KOPT-K1 (cell line): ENCODE results near the gene ZNF407.

Experiments
- H3K27ac ChIP-seq: fragments of 200-600 bp; sonication (generic); 2 replicates; pipeline ENCODE4 v1.5.1; 2016; ENCODE audit warnings: antibody characterized with exemption, mild to moderate bottlenecking, low read depth, low read length; ENCODE audit not compliant: poor library complexity, severe bottlenecking
- H3K36me3 ChIP-seq: fragments of 200-600 bp; sonication (generic); 2 replicates; pipeline ENCODE4 v1.5.1; 2017; ENCODE audit warnings: antibody characterized with exemption, mild to moderate bottlenecking, low read length, moderate library complexity; ENCODE audit not compliant: insufficient read depth
- H3K9me3 ChIP-seq: fragments of 200-600 bp; sonication (generic); 2 replicates; pipeline ENCODE4 v1.5.1; 2017; ENCODE audit warnings: antibody characterized with exemption, low read length, mild to moderate bottlenecking; ENCODE audit not compliant: insufficient read depth, poor library complexity, severe bottlenecking

Gene ZNF407

GRCh38 chr18:75068682-75069435 is 471.2 kb downstream of the ZNF407 start:
- peaks cover 4% of the 10 kb centered on the region for H3K9me3 ChIP-seq
- H3K36me3 ChIP-seq, result peaks cover 5% of the 10 kb centered on the region; the same call in 1 of the 2 replicates
- no peak overlapping the region for H3K27ac ChIP-seq

DNA sequence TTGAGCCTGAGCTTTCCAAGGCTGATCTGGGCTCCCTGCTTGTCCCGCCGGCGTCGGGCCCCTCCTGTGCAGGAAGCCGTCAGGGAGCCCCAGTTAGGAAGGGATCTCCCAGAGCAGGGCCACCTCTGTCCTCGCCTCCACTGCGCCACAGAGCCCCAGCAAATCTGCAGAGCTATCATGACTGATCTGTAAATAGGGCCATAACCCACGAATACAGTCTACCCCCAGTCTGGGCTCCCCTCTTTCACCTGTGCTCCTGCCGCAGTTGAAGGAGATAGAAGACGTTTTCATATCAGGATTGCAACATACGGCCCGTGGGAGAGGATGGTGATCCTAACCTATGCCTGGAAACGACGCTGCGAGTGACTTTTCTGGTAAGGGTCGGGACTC is 472.6 kb downstream of the ZNF407 start:
- Histone ChIP-seq H3K27ac (peak overlapping the region; percentile 68), H3K9me3 (peaks cover 4% of the 10 kb centered on the region), H3K36me3 (0 out of 2 replicates have a peak, but pooled peaks cover 5% of the 10 kb centered on the region)

DNA sequence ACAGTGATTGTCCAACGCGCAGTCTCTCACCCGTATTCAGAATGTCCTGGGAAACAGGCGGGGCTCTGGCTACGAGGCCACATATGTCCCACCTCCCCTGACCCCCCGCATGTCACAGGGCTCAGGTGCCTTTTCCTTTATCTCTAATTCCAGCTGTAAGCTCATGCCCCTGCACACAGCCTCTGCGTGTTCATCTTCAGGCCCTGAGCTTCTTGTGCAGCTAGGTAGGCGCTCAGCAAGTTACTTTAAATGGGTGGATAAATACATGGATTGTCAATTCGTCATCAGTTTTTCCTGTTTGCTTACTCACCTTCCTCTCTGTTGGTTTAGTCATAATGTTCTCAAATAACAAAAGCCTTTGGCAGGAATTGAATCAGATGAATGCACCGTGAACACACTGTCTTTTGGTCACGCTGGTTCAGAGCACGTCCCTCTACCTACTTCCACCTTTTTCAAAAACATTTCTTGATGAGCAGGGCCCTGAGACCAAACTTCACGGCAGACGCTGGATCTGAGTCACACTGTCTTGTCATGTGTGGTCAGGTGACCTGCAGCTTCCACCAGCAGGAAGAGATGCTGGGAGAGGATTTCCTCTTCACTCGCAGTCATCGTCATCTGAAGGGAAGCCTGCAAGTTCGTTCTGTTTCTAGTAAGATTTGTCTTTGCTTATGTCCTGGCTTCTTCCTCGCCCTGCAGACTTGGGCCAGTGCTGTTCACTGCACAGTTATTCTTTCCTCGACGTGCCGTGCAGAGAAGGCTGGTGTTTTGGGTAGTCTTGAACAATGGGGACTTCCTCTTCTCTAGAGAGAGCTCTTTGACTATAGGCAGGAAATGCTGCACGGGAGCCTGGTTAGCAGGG is 473.2 kb downstream of the ZNF407 start:
- Histone ChIP-seq H3K27ac (peak overlapping the region; percentile 68), H3K36me3 (0 out of 2 replicates have a peak, but pooled peaks cover 1% of the 10 kb centered on the region), H3K9me3 (peaks cover 4% of the 10 kb centered on the region)

DNA sequence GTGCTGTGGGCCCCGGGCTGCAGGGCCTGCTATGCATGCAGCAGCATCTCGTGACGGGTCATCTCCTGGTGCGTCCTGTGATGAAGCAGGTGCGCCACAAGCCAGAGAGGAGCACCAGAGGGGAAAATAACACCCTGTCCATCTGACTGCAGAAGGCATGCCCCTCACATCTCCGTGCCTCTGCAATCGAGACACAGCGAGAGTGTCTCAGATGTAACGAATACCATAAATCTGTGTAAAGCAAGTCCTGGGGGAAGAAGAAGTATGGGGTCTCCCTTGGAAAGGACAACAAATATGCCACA is 473.8 kb downstream of the ZNF407 start:
- peak overlapping the region; percentile 68 for H3K27ac ChIP-seq
- peaks cover 7% of the 10 kb centered on the region for H3K9me3 ChIP-seq
- H3K36me3 ChIP-seq, result no peaks in the 10 kb centered on the region

DNA sequence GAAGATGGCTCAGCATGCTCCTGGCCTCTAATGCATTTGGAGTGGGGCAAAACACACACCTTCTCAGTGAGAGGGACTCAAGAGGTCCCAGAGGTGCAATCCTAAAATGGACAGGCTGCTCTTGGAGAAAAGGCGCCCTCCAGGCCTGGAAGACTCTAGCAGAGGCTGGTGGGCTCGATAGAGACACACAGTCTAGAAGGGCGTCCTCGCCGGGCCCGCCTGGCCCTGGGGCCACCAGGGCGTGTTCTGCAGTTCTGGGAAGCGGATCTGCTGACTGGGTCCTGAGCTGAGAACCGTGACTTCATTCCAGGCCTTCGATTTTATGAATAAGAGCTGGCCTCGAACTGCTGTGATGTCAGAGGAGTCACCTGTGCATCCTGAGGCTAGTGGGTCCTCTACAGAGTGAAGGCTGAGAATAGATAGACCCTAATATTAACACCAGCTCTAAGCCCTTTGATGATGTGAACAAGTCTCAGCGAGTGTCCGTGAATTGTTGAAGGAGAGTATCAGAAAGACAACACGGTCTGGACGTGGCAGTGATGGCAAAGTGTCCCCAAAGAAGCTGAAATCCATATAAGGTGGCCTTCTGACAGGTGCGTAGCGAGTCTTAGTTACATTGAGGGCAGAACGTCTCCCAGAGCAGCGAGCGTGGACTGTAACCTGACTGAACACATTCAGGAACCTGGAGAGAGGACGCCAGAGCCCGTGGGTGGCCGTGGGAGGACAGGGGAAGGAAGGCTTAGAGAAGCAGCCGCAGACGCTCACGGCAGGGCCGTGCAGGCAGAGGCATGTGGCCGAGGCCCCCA is 474.4 kb downstream of the ZNF407 start:
- Histone ChIP-seq H3K27ac (peak overlapping the region; percentile 68), H3K36me3 (no peaks in the 10 kb centered on the region), H3K9me3 (peaks cover 13% of the 10 kb centered on the region)

GRCh38 chr18:75072672-75073371 is 475.2 kb downstream of the ZNF407 start:
- peaks cover 21% of the 10 kb centered on the region for H3K9me3 ChIP-seq
- H3K36me3 ChIP-seq, result no peaks in the 10 kb centered on the region
- H3K27ac ChIP-seq, result no peak overlapping the region

DNA sequence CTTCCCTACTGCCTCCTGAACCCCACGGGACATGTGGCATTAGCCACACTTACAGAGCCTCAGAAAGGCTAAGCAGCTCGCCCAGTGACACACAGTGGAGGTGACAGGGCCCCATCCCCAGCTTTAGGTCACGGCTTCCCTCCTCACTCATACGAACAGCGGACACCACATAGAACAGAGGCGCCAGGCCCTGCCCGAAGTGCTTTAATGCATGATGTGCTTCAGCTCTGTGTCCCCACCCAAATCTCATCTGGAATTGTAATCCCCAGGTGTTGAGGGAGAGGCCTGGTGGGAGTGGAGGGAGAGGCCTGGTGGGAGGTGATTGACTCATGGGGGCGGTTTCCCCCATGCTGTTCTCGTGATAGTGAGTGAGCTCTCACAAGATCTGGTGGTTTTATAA is 476.0 kb downstream of the ZNF407 start:
- peaks cover 29% of the 10 kb centered on the region for H3K9me3 ChIP-seq
- H3K36me3 ChIP-seq, result no peaks in the 10 kb centered on the region
- no peak overlapping the region for H3K27ac ChIP-seq

DNA sequence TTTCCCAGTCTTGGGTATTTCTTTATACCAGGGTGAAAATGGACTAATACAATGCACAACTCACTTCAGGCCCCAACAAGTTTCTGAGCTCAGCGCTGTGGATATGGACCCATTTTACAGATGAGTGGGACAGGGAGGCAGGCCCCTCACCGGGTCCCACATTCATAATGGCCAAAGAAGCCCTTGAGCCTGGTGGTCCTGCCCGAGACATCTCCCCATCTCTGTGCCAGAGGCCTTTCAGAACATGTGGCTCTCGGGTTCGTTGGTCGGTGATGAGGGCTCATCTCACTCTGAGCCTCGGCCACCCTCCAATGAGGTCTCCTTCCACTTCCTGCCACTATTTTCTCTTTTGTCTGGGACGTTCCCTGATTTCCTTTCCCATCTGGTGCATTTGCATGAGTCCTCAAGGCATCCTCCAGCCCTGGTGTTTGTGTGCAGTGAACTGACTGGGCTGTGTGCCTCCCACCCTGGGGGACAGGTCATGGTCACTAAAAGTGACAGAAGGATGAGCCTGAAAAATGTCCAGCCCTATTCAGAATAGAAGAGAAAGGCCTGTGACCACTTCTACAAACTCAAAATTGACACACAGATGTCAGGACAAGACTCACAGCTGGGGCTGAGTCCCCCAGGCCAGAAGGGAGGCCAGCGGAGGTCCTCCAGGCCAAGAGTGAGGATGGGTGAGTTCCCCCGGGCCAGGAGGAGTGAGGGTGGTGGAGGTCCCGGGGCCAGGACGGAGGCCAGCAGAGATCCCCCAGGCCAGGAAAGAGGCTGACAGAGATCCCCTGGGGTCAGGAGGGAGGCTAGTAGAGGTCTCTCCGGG is 476.7 kb downstream of the ZNF407 start:
- peaks cover 34% of the 10 kb centered on the region for H3K9me3 ChIP-seq
- no peak overlapping the region for H3K27ac ChIP-seq
- H3K36me3 ChIP-seq, result no peaks in the 10 kb centered on the region

DNA sequence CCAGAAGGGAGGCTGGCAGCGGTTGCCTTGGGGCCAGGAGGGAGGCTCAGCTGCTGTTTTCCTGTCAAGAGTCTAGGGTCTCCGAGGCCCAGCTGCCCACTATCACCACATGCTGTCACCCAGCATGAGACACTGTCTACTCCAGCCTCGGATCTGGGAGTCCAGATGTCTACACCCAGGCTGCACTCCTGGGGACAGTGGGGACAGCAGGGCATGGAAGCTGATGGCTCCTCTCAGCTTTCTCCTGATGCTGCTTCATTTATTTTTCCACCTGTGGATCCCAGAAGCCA is 477.3 kb downstream of the ZNF407 start:
- Histone ChIP-seq H3K36me3 (no peaks in the 10 kb centered on the region), H3K9me3 (peaks cover 34% of the 10 kb centered on the region), H3K27ac (no peak overlapping the region)

DNA sequence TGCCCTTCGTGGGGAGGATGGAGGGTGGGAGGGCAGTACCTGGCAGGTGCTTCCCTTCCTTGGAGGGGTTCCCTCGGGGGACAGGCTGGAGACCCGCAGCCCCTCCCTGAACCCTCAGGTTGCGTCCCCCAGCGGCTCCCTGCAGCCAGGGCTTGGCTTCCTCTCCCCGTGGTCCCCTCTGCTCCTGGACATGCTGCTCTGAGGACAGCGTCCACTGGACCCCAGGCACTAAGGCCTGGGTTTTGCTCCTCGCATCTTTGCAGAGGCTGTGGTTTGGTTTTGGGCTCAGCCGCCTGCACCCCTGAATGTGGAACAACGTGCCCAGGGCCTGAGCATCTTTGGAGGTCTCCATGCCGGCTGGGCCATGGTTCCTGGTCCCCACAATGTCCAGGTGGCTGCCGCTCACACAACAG is 477.8 kb downstream of the ZNF407 start:
- no peaks in the 10 kb centered on the region for H3K36me3 ChIP-seq
- H3K27ac ChIP-seq, result no peak overlapping the region
- H3K9me3 ChIP-seq, result peaks cover 34% of the 10 kb centered on the region

- Histone ChIP-seq H3K27ac (no peak overlapping the region), H3K9me3 (peaks cover 34% of the 10 kb centered on the region), H3K36me3 (no peaks in the 10 kb centered on the region)
Measured at GRCh38 chr18:75076286-75076685, 478.6 kb downstream of the ZNF407 start.

DNA sequence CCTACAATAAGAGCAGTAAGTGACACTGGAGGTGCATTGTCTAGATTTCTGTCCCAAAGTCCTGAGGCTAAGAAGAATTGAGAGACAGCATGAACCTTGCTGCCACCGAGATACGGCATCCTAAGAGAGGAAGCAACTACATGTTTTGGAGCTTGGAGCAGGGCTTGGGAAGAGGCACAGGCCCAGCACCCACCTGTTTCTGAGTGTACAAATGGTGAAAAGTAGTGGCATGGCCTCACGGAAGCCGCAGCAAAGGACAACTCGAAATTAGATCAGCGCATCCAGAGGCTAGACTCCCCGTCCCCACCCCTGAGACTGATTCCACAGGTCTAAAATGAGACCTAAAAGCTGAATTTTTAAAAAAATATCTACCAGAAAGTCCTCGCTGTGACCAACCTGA is 483.8 kb downstream of the ZNF407 start:
- H3K9me3 ChIP-seq, result peaks cover 30% of the 10 kb centered on the region
- no peak overlapping the region for H3K27ac ChIP-seq
- no peaks in the 10 kb centered on the region for H3K36me3 ChIP-seq

DNA sequence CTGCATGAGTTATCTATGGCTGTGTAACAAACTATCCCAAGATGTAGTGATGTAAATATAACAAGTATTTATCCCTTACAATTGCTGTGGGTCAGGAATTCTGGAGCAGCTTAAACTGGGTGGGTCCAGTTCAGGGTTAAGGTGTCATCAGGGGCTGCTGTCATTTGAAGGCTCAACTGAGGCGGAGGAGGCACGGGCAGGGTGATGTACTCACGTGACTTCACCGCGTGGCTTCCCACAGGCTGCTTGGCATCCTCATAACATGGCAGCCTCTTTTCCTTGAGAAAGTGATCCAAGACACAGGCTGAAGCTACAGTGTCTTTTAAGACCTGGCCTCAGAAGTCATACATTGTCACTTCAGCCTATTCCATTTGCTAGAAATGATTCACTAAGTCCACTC is 485.5 kb downstream of the ZNF407 start:
- H3K27ac ChIP-seq, result no peak overlapping the region
- H3K9me3 ChIP-seq, result peaks cover 20% of the 10 kb centered on the region
- no peaks in the 10 kb centered on the region for H3K36me3 ChIP-seq

GRCh38 chr18:75083761-75084160 is 486.1 kb downstream of the ZNF407 start:
- Histone ChIP-seq H3K27ac (no peak overlapping the region), H3K9me3 (peaks cover 13% of the 10 kb centered on the region), H3K36me3 (no peaks in the 10 kb centered on the region)
